ENCODE results near the gene PLPP7.
"Not testable (repeated sequence)": the region's sequence is repeated elsewhere in the genome, so short reads cannot be mapped to it uniquely, and the experiment has no call there.

PLPP7 gene

DNA sequence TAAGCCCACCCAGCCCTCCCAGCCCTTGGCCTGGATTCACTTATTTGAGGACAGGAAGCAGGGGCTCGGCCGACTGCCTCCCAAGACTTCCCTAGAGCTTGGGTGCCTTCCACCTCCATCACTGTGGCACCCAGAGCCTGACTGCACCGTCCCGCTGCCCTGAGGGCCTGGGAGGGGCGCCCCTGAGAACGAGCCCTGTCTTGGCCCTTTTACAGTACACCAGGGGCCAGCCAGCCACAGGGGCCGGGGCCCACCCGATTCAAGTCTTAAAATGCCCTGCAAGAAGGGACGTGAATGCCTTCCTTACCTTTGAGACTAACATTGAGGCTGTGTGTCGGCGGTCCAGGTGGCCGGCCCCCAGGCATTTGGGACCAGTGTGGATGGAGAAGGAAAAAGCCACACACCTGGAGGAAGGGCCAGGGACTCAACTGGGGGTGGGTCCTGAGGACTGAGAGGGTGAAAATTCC, 30.1 kb upstream of the PLPP7 start:
- Histone ChIP-seq H3K36me3 (ENCODE audit: control insufficient read depth, insufficient read depth, low read length) (no peaks in the 10 kb centered on the region), H3K9ac (ENCODE audit: low read length) (no peak overlapping the region), H3K4me3 (ENCODE audit: low read length) (no peak overlapping the region), H3K9me3 (ENCODE audit: control insufficient read depth, low read length) (no peaks in the 10 kb centered on the region), H3K27me3 (ENCODE audit: control insufficient read depth, insufficient read depth, low read length) (no peaks in the 10 kb centered on the region), H3K4me1 (ENCODE audit: control insufficient read depth, insufficient read depth, low read length) (peaks cover 4% of the 10 kb centered on the region)

DNA sequence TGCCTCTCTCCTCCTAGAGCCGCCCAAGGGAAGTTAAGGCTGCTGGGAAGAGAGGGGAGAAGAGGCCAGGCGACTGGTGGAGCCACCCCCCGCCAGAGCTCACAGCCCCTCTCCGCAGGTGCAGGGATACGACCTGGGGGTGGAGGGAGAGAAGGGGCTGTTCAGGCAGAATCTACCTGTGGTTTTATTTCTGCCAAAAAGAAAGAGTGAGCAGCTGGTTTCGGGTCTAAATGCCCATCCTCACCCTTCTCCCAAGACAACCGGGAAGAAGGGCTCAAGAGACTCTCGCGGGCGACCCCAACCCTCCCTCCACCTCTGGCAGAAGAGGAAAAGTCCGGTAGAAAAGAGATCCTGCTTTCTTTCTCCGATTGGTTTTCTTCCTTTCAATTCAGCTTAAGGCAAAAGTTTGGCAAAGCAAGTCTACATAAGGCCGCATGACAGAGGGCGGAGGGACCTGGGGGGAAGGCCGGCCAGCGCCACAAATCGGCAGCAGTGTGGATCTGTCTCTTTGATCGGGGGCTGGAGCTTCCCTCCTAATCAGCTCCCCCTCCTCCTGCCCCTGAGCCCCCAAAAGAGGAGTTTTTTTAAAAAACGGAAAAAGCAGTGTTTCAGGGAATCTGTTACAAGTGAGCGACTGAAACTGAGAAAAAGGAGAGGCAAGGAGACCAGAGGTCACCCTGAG, 29.5 kb upstream of the PLPP7 start:
- Histone ChIP-seq H3K27me3 (ENCODE audit: control insufficient read depth, insufficient read depth, low read length) (no peaks in the 10 kb centered on the region), H3K4me3 (ENCODE audit: low read length) (no peak overlapping the region), H3K9me3 (ENCODE audit: control insufficient read depth, low read length) (no peaks in the 10 kb centered on the region), H3K36me3 (ENCODE audit: control insufficient read depth, insufficient read depth, low read length) (no peaks in the 10 kb centered on the region), H3K4me1 (ENCODE audit: control insufficient read depth, insufficient read depth, low read length) (peaks cover 4% of the 10 kb centered on the region), H3K9ac (ENCODE audit: low read length) (no peak overlapping the region)

GRCh38 chr9:131260751-131261452, 28.6 kb upstream of the PLPP7 start:
- no peak overlapping the region for H3K9ac ChIP-seq (ENCODE audit: low read length)
- no peaks in the 10 kb centered on the region for H3K9me3 ChIP-seq (ENCODE audit: control insufficient read depth, low read length)
- H3K27me3 ChIP-seq (ENCODE audit: control insufficient read depth, insufficient read depth, low read length) = no peaks in the 10 kb centered on the region
- no peaks in the 10 kb centered on the region for H3K36me3 ChIP-seq (ENCODE audit: control insufficient read depth, insufficient read depth, low read length)
- peaks cover 1% of the 10 kb centered on the region for H3K4me1 ChIP-seq (ENCODE audit: control insufficient read depth, insufficient read depth, low read length)
- H3K4me3 ChIP-seq (ENCODE audit: low read length) = no peak overlapping the region

- H3K27me3 ChIP-seq (ENCODE audit: control insufficient read depth, insufficient read depth, low read length) = no peaks in the 10 kb centered on the region
- no peak overlapping the region for H3K4me3 ChIP-seq (ENCODE audit: low read length)
- H3K9me3 ChIP-seq (ENCODE audit: control insufficient read depth, low read length) = no peaks in the 10 kb centered on the region
- no peak overlapping the region for H3K9ac ChIP-seq (ENCODE audit: low read length)
- no peaks in the 10 kb centered on the region for H3K4me1 ChIP-seq (ENCODE audit: control insufficient read depth, insufficient read depth, low read length)
- H3K36me3 ChIP-seq (ENCODE audit: control insufficient read depth, insufficient read depth, low read length) = no peaks in the 10 kb centered on the region
Measured at GRCh38 chr9:131262327-131263032, 27.0 kb upstream of the PLPP7 start.

DNA sequence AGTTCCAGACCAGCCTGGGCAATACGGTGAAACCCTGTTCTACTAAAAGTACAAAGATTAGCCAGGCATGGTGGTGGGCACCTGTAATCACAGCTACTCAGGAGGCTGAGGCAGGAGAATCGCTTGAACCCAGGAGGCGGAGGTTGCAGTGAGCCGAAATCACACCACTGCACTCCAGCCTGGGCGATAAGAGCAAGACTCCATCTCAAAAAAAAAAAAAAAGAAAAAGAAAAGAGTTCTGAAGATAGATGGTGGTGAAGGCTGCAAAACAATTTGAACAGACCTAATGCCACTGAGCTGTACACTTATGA, 26.5 kb upstream of the PLPP7 start:
- H3K4me1 ChIP-seq (ENCODE audit: control insufficient read depth, insufficient read depth, low read length); H3K9ac ChIP-seq (ENCODE audit: low read length); H3K36me3 ChIP-seq (ENCODE audit: control insufficient read depth, insufficient read depth, low read length); H3K9me3 ChIP-seq (ENCODE audit: control insufficient read depth, low read length); H3K27me3 ChIP-seq (ENCODE audit: control insufficient read depth, insufficient read depth, low read length); H3K4me3 ChIP-seq (ENCODE audit: low read length): not testable (repeated sequence)

- Histone ChIP-seq H3K4me3 (ENCODE audit: low read length) (no peak overlapping the region), H3K9me3 (ENCODE audit: control insufficient read depth, low read length) (no peaks in the 10 kb centered on the region), H3K4me1 (ENCODE audit: control insufficient read depth, insufficient read depth, low read length) (no peaks in the 10 kb centered on the region), H3K27me3 (ENCODE audit: control insufficient read depth, insufficient read depth, low read length) (no peaks in the 10 kb centered on the region), H3K36me3 (ENCODE audit: control insufficient read depth, insufficient read depth, low read length) (no peaks in the 10 kb centered on the region), H3K9ac (ENCODE audit: low read length) (no peak overlapping the region)
Measured at GRCh38 chr9:131263701-131264100, 25.8 kb upstream of the PLPP7 start.

DNA sequence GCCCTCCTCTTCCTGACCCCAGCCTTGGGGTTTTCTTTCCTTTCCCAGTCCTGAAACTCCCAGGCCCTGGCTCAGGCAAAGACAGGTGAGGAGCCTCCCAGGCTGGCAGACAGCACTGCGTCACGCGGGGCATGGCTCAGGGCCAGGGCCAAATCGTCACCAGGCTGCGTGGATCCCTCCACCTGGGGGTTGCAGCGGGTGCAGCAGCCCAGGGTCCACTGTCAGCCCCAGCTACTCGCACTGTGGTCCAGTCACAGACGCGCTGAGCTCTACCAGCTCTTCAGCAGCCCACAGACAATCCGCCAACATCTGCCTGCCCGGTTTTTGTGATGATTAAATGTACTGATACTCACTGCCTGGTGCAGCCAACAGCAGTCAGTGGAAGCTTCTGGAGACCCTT, 25.3 kb upstream of the PLPP7 start:
- no peak overlapping the region for H3K9ac ChIP-seq (ENCODE audit: low read length)

GRCh38 chr9:131266266-131267229, 23.0 kb upstream of the PLPP7 start:
- Histone ChIP-seq H3K4me3 (ENCODE audit: low read length) (no peak overlapping the region), H3K27me3 (ENCODE audit: control insufficient read depth, insufficient read depth, low read length) (no peaks in the 10 kb centered on the region), H3K4me1 (ENCODE audit: control insufficient read depth, insufficient read depth, low read length) (no peaks in the 10 kb centered on the region), H3K9ac (ENCODE audit: low read length) (no peak overlapping the region), H3K9me3 (ENCODE audit: control insufficient read depth, low read length) (no peaks in the 10 kb centered on the region), H3K36me3 (ENCODE audit: control insufficient read depth, insufficient read depth, low read length) (no peaks in the 10 kb centered on the region)

More for the DNA sequence above, 25.3 kb upstream of the PLPP7 start:
- no peaks in the 10 kb centered on the region for H3K27me3 ChIP-seq (ENCODE audit: control insufficient read depth, insufficient read depth, low read length)
- H3K36me3 ChIP-seq (ENCODE audit: control insufficient read depth, insufficient read depth, low read length) = no peaks in the 10 kb centered on the region
- H3K9me3 ChIP-seq (ENCODE audit: control insufficient read depth, low read length) = no peaks in the 10 kb centered on the region
- no peak overlapping the region for H3K4me3 ChIP-seq (ENCODE audit: low read length)
- no peaks in the 10 kb centered on the region for H3K4me1 ChIP-seq (ENCODE audit: control insufficient read depth, insufficient read depth, low read length)

- Histone ChIP-seq H3K9me3 (ENCODE audit: control insufficient read depth, low read length) (no peaks in the 10 kb centered on the region), H3K9ac (ENCODE audit: low read length) (no peak overlapping the region), H3K36me3 (ENCODE audit: control insufficient read depth, insufficient read depth, low read length) (no peaks in the 10 kb centered on the region), H3K4me3 (ENCODE audit: low read length) (no peak overlapping the region), H3K4me1 (ENCODE audit: control insufficient read depth, insufficient read depth, low read length) (no peaks in the 10 kb centered on the region), H3K27me3 (ENCODE audit: control insufficient read depth, insufficient read depth, low read length) (peaks cover under 1% of the 10 kb centered on the region)
Measured at GRCh38 chr9:131270171-131271015, 19.1 kb upstream of the PLPP7 start.

DNA sequence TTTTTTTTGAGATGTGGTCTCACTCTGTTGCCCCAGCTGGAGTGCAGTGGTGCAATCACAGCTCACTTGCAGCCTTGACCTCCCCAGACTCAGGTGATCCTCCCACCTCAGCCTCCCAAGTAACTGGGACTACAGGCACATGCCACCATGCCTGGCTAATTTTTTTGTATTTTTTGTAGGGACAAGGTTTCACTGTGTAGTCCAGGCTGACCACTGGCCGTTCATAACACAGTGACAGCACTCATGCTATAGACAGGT, 18.6 kb upstream of the PLPP7 start:
- not testable (repeated sequence) for H3K27me3 ChIP-seq (ENCODE audit: control insufficient read depth, insufficient read depth, low read length); H3K36me3 ChIP-seq (ENCODE audit: control insufficient read depth, insufficient read depth, low read length); H3K9ac ChIP-seq (ENCODE audit: low read length); H3K4me1 ChIP-seq (ENCODE audit: control insufficient read depth, insufficient read depth, low read length); H3K4me3 ChIP-seq (ENCODE audit: low read length); H3K9me3 ChIP-seq (ENCODE audit: control insufficient read depth, low read length)

- Histone ChIP-seq H3K36me3 (ENCODE audit: control insufficient read depth, insufficient read depth, low read length) (no peaks in the 10 kb centered on the region), H3K27me3 (ENCODE audit: control insufficient read depth, insufficient read depth, low read length) (peaks cover 12% of the 10 kb centered on the region), H3K9ac (ENCODE audit: low read length) (no peak overlapping the region), H3K9me3 (ENCODE audit: control insufficient read depth, low read length) (no peaks in the 10 kb centered on the region), H3K4me1 (ENCODE audit: control insufficient read depth, insufficient read depth, low read length) (no peaks in the 10 kb centered on the region), H3K4me3 (ENCODE audit: low read length) (no peak overlapping the region)
Measured at GRCh38 chr9:131271506-131271931, 18.0 kb upstream of the PLPP7 start.
